ENCODE data around the gene UBAC1.

DNA sequence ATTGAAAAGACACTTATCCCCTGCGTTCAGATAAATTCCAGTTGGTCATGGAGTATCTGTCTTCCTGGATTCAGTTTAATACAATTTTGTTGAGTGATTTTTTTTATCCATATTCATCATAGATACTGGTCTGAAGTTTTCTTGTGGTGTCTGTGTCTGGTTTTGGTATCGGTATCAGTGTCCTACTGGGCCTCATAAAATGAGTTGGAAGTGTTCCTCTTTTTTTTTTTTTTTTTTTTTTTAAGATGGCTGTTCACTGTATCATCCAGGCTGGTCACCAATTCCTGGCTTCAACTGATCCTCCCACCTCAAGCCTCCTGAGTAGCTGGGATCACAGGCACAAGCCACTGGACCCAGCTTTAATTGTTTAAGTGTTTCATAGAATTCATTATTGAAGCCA is 51.0 kb downstream of the UBAC1 start:
- no peak for TF ChIP-seq POLR2A (IDR thresholded peaks at IDR 0.05; ENCODE audit: low read depth, low read length)
- TF ChIP-seq TAF1 (IDR thresholded peaks at IDR 0.05; ENCODE audit: borderline replicate concordance, low read depth, low read length) = no peak

All from GM12892 (cell line).